ENCODE measurements around the gene VPS16. TPM values are rescaled to one million over a fixed set of nuclear protein-coding genes. Genes with fewer than 3 reads are reported as not detected.

Gene VPS16
- total RNA-seq, 1 experiment from 2014 or later: 24.7 TPM

GRCh38 chr20:2883726-2884637, 43.4 kb downstream of the VPS16 start:
- H3K9ac ChIP-seq (ENCODE audit: low read length): no peak overlapping the region

GRCh38 chr20:2887715-2888114, 47.2 kb downstream of the VPS16 start:
- no peaks in the 10 kb centered on the region for H3K9me2 ChIP-seq (replicated peaks; ENCODE audit: insufficient read depth, low read length)
- no peak overlapping the region for H3K9ac ChIP-seq (ENCODE audit: low read length)
- no peak overlapping the region for H2AFZ ChIP-seq (ENCODE audit: low read length)
- H3K27me3 ChIP-seq (ENCODE audit: low read length): no peaks in the 10 kb centered on the region
- peaks cover 98% of the 10 kb centered on the region for H3K79me2 ChIP-seq (ENCODE audit: low read length)
- 0 out of 2 replicates have a peak, but pooled peaks cover 5% of the 10 kb centered on the region for H4K20me1 ChIP-seq (ENCODE audit: insufficient read depth, low read depth, low read length)
- H3K4me1 ChIP-seq (ENCODE audit: low read length): peaks cover 27% of the 10 kb centered on the region
- no peak overlapping the region for H3K4me2 ChIP-seq (ENCODE audit: low read depth, low read length, poor library complexity, severe bottlenecking)
- H3K27ac ChIP-seq (ENCODE audit: low read length): no peak overlapping the region
- DNase-seq: no peak
- H3K36me3 ChIP-seq (ENCODE audit: insufficient read depth, low read length): 0 out of 2 replicates have a peak, but pooled peaks cover 8% of the 10 kb centered on the region
- H3K4me3 ChIP-seq (ENCODE audit: low read length): no peak overlapping the region
- H3K9me3 ChIP-seq (ENCODE audit: low read length): no peaks in the 10 kb centered on the region

More at GRCh38 chr20:2883726-2884637, 43.4 kb downstream of the VPS16 start:
- peaks cover 98% of the 10 kb centered on the region for H3K79me2 ChIP-seq (ENCODE audit: low read length)
- no peak overlapping the region for H3K4me3 ChIP-seq (ENCODE audit: low read length)
- peaks cover 12% of the 10 kb centered on the region; the same call in 1 of the 2 replicates for H4K20me1 ChIP-seq (ENCODE audit: insufficient read depth, low read depth, low read length)
- no peak overlapping the region for H3K27ac ChIP-seq (ENCODE audit: low read length)
- H3K36me3 ChIP-seq (ENCODE audit: insufficient read depth, low read length): no peaks in the 10 kb centered on the region
- peak overlapping the region; percentile 22 for H3K4me2 ChIP-seq (ENCODE audit: low read depth, low read length, poor library complexity, severe bottlenecking)
- H2AFZ ChIP-seq (ENCODE audit: low read length): no peak overlapping the region
- no peak for DNase-seq
- no peaks in the 10 kb centered on the region for H3K9me3 ChIP-seq (ENCODE audit: low read length)
- H3K9me2 ChIP-seq (replicated peaks; ENCODE audit: insufficient read depth, low read length): no peaks in the 10 kb centered on the region
- H3K4me1 ChIP-seq (ENCODE audit: low read length): peaks cover 38% of the 10 kb centered on the region
- H3K27me3 ChIP-seq (ENCODE audit: low read length): no peaks in the 10 kb centered on the region

- H3K9me3 ChIP-seq (ENCODE audit: low read length): no peaks in the 10 kb centered on the region
- 0 out of 2 replicates have a peak, but pooled peaks cover 8% of the 10 kb centered on the region for H3K36me3 ChIP-seq (ENCODE audit: insufficient read depth, low read length)
- H4K20me1 ChIP-seq (ENCODE audit: insufficient read depth, low read depth, low read length): 0 out of 2 replicates have a peak, but pooled peaks cover 5% of the 10 kb centered on the region
- no peaks in the 10 kb centered on the region for H3K27me3 ChIP-seq (ENCODE audit: low read length)
- no peak overlapping the region for H3K27ac ChIP-seq (ENCODE audit: low read length)
- no peak overlapping the region for H3K4me2 ChIP-seq (ENCODE audit: low read depth, low read length, poor library complexity, severe bottlenecking)
- H3K79me2 ChIP-seq (ENCODE audit: low read length): peaks cover 100% of the 10 kb centered on the region
- peaks cover 22% of the 10 kb centered on the region for H3K4me1 ChIP-seq (ENCODE audit: low read length)
- H3K9me2 ChIP-seq (replicated peaks; ENCODE audit: insufficient read depth, low read length): no peaks in the 10 kb centered on the region
- no peak overlapping the region for H3K4me3 ChIP-seq (ENCODE audit: low read length)
- no peak overlapping the region for H2AFZ ChIP-seq (ENCODE audit: low read length)
- DNase-seq: no peak
- H3K9ac ChIP-seq (ENCODE audit: low read length): no peak overlapping the region
Observed at GRCh38 chr20:2888224-2888955, 47.8 kb downstream of the VPS16 start.

DNA sequence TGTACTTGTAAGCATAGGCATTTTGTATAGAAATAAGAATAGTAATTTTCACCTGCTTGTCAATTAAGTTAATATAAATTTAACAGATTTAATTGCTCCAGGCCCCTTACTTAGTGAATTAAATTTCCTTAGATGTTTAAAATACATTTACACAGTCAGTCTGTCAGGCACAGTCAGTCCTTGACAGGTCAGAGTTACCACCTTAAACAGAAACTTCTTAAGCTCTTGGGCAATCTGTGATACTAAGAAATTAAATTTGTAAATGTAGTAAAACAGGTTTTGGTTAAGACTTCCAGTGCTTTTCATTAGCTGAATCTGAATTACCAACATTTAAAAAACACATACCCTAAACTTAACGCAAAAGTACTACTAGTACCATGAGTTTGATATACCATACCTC, 48.7 kb downstream of the VPS16 start:
- Histone ChIP-seq H3K4me3 (ENCODE audit: low read length) (no peak overlapping the region), H3K27me3 (ENCODE audit: low read length) (no peaks in the 10 kb centered on the region), H3K4me2 (ENCODE audit: low read depth, low read length, poor library complexity, severe bottlenecking) (no peak overlapping the region), H3K4me1 (ENCODE audit: low read length) (peaks cover 15% of the 10 kb centered on the region), H3K9me2 (replicated peaks; ENCODE audit: insufficient read depth, low read length) (no peaks in the 10 kb centered on the region), H3K9ac (ENCODE audit: low read length) (no peak overlapping the region), H3K79me2 (ENCODE audit: low read length) (peaks cover 100% of the 10 kb centered on the region), H3K36me3 (ENCODE audit: insufficient read depth, low read length) (0 out of 2 replicates have a peak, but pooled peaks cover 8% of the 10 kb centered on the region), H2AFZ (ENCODE audit: low read length) (no peak overlapping the region), H3K9me3 (ENCODE audit: low read length) (no peaks in the 10 kb centered on the region), H4K20me1 (ENCODE audit: insufficient read depth, low read depth, low read length) (no peaks in the 10 kb centered on the region), H3K27ac (ENCODE audit: low read length) (no peak overlapping the region)
- no peak for DNase-seq

DNA sequence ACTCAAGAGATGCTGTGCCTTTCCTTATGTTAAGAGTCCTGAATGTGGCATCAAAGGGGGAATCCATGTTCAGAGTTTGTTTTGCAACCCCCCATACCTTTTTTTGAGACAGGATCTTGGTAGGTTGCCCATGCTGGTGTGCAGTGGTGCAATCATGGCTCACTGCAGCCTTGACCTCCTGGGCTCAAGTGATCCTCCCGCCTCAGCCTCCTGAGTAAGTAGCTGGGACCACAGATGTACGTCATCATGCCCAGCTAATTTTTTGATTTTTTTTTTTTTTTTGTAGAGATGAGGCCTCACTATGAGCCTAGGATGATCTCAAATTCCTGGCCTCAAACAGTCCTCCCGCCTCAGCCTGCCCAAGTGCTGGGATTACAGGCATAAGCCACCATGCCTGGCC, 49.3 kb downstream of the VPS16 start:
- DNase-seq: no peak
- Histone ChIP-seq H3K79me2 (ENCODE audit: low read length) (peaks cover 100% of the 10 kb centered on the region), H3K9me3 (ENCODE audit: low read length) (no peaks in the 10 kb centered on the region), H4K20me1 (ENCODE audit: insufficient read depth, low read depth, low read length) (no peaks in the 10 kb centered on the region), H3K4me3 (ENCODE audit: low read length) (no peak overlapping the region), H3K27ac (ENCODE audit: low read length) (no peak overlapping the region), H3K36me3 (ENCODE audit: insufficient read depth, low read length) (0 out of 2 replicates have a peak, but pooled peaks cover 8% of the 10 kb centered on the region), H2AFZ (ENCODE audit: low read length) (no peak overlapping the region), H3K9ac (ENCODE audit: low read length) (no peak overlapping the region), H3K9me2 (replicated peaks; ENCODE audit: insufficient read depth, low read length) (no peaks in the 10 kb centered on the region), H3K4me2 (ENCODE audit: low read depth, low read length, poor library complexity, severe bottlenecking) (no peak overlapping the region), H3K27me3 (ENCODE audit: low read length) (no peaks in the 10 kb centered on the region), H3K4me1 (ENCODE audit: low read length) (peaks cover 11% of the 10 kb centered on the region)

- 0 out of 2 replicates have a peak, but pooled peaks cover 8% of the 10 kb centered on the region for H3K36me3 ChIP-seq (ENCODE audit: insufficient read depth, low read length)
Observed at GRCh38 chr20:2890742-2891141, 50.2 kb downstream of the VPS16 start.

DNA sequence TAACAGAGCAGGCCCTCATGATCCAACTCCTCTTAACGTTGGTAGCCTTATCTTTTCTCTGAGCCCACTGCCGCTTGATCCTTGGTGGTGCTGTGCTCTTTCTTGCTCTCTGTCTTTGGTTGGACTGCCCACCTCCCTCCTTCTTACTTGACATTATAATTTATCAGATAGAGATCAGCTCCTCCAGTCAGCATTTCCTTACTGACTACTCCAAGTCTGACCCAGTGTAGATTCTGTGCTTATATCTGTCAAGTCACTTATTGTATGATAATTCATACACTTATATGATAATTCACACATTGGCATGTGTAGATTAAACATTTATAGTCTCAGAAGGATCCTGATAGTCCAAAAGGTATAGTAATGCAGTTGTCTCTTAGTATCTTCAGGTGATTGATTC, 50.8 kb downstream of the VPS16 start:
- Histone ChIP-seq H3K9ac (ENCODE audit: low read length) (no peak overlapping the region), H4K20me1 (ENCODE audit: insufficient read depth, low read depth, low read length) (no peaks in the 10 kb centered on the region), H3K4me1 (ENCODE audit: low read length) (peaks cover 6% of the 10 kb centered on the region; the same call in 1 of the 2 replicates), H2AFZ (ENCODE audit: low read length) (no peak overlapping the region), H3K27me3 (ENCODE audit: low read length) (no peaks in the 10 kb centered on the region), H3K9me3 (ENCODE audit: low read length) (no peaks in the 10 kb centered on the region), H3K79me2 (ENCODE audit: low read length) (peaks cover 99% of the 10 kb centered on the region), H3K36me3 (ENCODE audit: insufficient read depth, low read length) (0 out of 2 replicates have a peak, but pooled peaks cover 8% of the 10 kb centered on the region), H3K9me2 (replicated peaks; ENCODE audit: insufficient read depth, low read length) (no peaks in the 10 kb centered on the region), H3K27ac (ENCODE audit: low read length) (no peak overlapping the region), H3K4me3 (ENCODE audit: low read length) (no peak overlapping the region), H3K4me2 (ENCODE audit: low read depth, low read length, poor library complexity, severe bottlenecking) (no peak overlapping the region)
- DNase-seq: no peak

More at GRCh38 chr20:2890742-2891141, 50.2 kb downstream of the VPS16 start:
- H3K9me2 ChIP-seq (replicated peaks; ENCODE audit: insufficient read depth, low read length): no peaks in the 10 kb centered on the region
- peaks cover 6% of the 10 kb centered on the region; the same call in 1 of the 2 replicates for H3K4me1 ChIP-seq (ENCODE audit: low read length)
- no peaks in the 10 kb centered on the region for H4K20me1 ChIP-seq (ENCODE audit: insufficient read depth, low read depth, low read length)
- H3K9me3 ChIP-seq (ENCODE audit: low read length): no peaks in the 10 kb centered on the region
- no peak overlapping the region for H2AFZ ChIP-seq (ENCODE audit: low read length)
- H3K4me3 ChIP-seq (ENCODE audit: low read length): no peak overlapping the region
- no peak overlapping the region for H3K27ac ChIP-seq (ENCODE audit: low read length)
- no peaks in the 10 kb centered on the region for H3K27me3 ChIP-seq (ENCODE audit: low read length)
- H3K4me2 ChIP-seq (ENCODE audit: low read depth, low read length, poor library complexity, severe bottlenecking): no peak overlapping the region
- no peak overlapping the region for H3K9ac ChIP-seq (ENCODE audit: low read length)
- H3K79me2 ChIP-seq (ENCODE audit: low read length): peaks cover 100% of the 10 kb centered on the region
- no peak for DNase-seq

DNA sequence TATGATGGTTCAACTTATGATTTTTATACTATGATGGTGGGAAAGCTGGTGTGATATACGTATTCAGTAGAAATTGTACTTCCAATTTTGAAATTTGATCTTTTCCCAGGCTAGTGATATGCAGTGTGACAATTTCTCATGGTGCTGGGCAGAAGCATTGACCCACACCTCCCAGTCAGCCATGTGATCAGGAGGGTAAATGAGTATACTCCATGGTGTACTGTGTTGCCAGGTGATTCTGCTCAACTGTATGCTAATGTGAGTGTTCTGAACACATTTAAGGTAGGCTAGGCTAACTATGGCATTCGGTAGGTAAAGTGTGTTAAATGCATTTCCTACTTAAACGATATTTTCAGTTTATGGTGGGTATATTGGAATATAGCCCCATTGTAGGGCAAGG, 51.8 kb downstream of the VPS16 start:
- H3K27ac ChIP-seq (ENCODE audit: low read length): no peak overlapping the region
- no peak overlapping the region for H3K9ac ChIP-seq (ENCODE audit: low read length)
- no peak overlapping the region for H3K4me3 ChIP-seq (ENCODE audit: low read length)
- H3K79me2 ChIP-seq (ENCODE audit: low read length): peaks cover 99% of the 10 kb centered on the region
- no peaks in the 10 kb centered on the region for H3K9me3 ChIP-seq (ENCODE audit: low read length)
- H3K4me2 ChIP-seq (ENCODE audit: low read depth, low read length, poor library complexity, severe bottlenecking): no peak overlapping the region
- DNase-seq: no peak
- H3K27me3 ChIP-seq (ENCODE audit: low read length): no peaks in the 10 kb centered on the region
- no peaks in the 10 kb centered on the region; the same call in 1 of the 2 replicates for H4K20me1 ChIP-seq (ENCODE audit: insufficient read depth, low read depth, low read length)
- H3K36me3 ChIP-seq (ENCODE audit: insufficient read depth, low read length): 0 out of 2 replicates have a peak, but pooled peaks cover 8% of the 10 kb centered on the region
- peaks cover 6% of the 10 kb centered on the region; the same call in 1 of the 2 replicates for H3K4me1 ChIP-seq (ENCODE audit: low read length)
- no peaks in the 10 kb centered on the region for H3K9me2 ChIP-seq (replicated peaks; ENCODE audit: insufficient read depth, low read length)
- no peak overlapping the region for H2AFZ ChIP-seq (ENCODE audit: low read length)

Data from Karpas-422 (cell line).